Upper lobe of left lung (tissue), 6 donors: Measurements from ENCODE around the gene RIPOR2. TPM values are rescaled to one million over a fixed set of nuclear protein-coding genes. Genes with fewer than 3 reads are reported as not detected.

Source experiments
- ATAC-seq, 2 donors: fragments of 200-7000 bp; cut with Tn5 transposase; one replicate each; pipeline ENCODE4 v1.9.1; 2022; ENCODE audit warnings: mild to moderate bottlenecking in 2 of 2, moderate library complexity in 2 of 2; ENCODE audit not compliant: low FRiP score in 2 of 2
- DNase-seq, 2 donors: peaks; one replicate each; pipeline ENCODE4 v3.0.0-alpha.2; 2019 to 2020
- H3K27ac ChIP-seq, 4 donors: fragments of 200-600 bp; sonication (generic); one replicate each; pipeline ENCODE4 v1.5.1; 2016 to 2019
- H3K27me3 ChIP-seq, 4 donors: fragments of 200-600 bp; sonication (generic); one replicate each; pipeline ENCODE4 v1.5.1; 2017 to 2019
- H3K36me3 ChIP-seq, 4 donors: fragments of 200-600 bp; sonication (generic); one replicate each; pipeline ENCODE4 v1.5.1; 2016 to 2019
- H3K4me1 ChIP-seq, 4 donors: fragments of 200-600 bp; sonication (generic); one replicate each; pipeline ENCODE4 v1.5.1; 2018 to 2019
- H3K4me3 ChIP-seq, 4 donors: fragments of 200-600 bp; sonication (generic); one replicate each; pipeline ENCODE4 v1.5.1; 2017 to 2019; ENCODE audit warnings: mild to moderate bottlenecking in 2 of 4, moderate library complexity in 1 of 4
- H3K9me3 ChIP-seq, 4 donors: fragments of 200-600 bp; sonication (generic); one replicate each; pipeline ENCODE4 v1.5.1; 2018 to 2019
- EP300 ChIP-seq, 4 donors: sonication (generic); formaldehyde crosslinking; IDR thresholded peaks; one replicate each; pipeline ENCODE4 v1.5.1; 2017; ENCODE audit warnings: antibody characterized with exemption in 4 of 4, control low read depth in 2 of 4
- POLR2A ChIP-seq, 4 donors: fragments of 450-650 bp; IDR thresholded peaks; one replicate each; pipeline ENCODE4 v1.5.1; 2016 to 2017; ENCODE audit warnings: antibody characterized with exemption in 4 of 4, mild to moderate bottlenecking in 2 of 4
- POLR2AphosphoS5 ChIP-seq, 2 donors: sonication (generic); formaldehyde crosslinking; IDR thresholded peaks; one replicate each; pipeline ENCODE4 v1.5.1; 2017; ENCODE audit warnings: antibody characterized with exemption in 2 of 2
- WGBS, 2 donors: methylation state at CpG; one replicate each; pipeline ENCODE4 v1.1.5; 2017 to 2018; 5-methylcytosine and 5-hydroxymethylcytosine counted together
- total RNA-seq, 6 donors: library from RNA; depleted of rRNA in 4 of 6; stranded (reverse); fragments of >200 nt in 4 of 6; gene quantifications; one replicate each; pipeline versions ENCODE4 v1.1.0 to v1.2.1, GENCODE V29; 2016 to 2021
- TF ChIP-seq, protein P1 (sequence below), 6 experiments: fragments of 450-650 bp in 4 of 6; fragments of 200-600 bp in 2 of 6; sonication (generic) in 2 of 6; IDR thresholded peaks; one replicate each; pipeline ENCODE4 v1.5.1; 2016 to 2019; ENCODE audit warnings: antibody characterized with exemption in 6 of 6
- donor health status: DM: no; HTN: no; CAD: no; lungs with moderate emphysema.
- donor health status: DM: no; HTN: yes; CAD: no; lungs with severe emphysema.

RIPOR2 gene
- total RNA-seq, 6 donors from 2014 or later: 25.3 to 67.1 (median 48.3) TPM

DNA sequence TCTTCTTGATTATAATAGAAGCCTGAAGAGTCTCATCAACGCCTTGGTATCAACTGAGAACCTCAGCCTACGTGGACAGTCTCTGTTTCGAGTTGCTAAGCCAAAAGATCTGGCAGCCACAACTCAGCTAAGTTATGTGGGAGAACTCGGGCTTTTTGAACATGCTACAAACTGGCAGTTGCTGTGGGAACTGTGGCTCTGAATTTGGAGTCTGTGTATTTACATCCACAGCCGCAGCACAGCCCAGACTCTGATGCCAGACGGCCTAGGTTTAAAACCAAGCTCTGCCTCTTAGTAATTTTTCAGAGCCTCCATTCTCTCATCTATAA lies 35.8 kb downstream of the RIPOR2 start:
- DNase-seq (no peak), ATAC-seq (no peak)
- no peaks in the 10 kb centered on the region for H3K9me3 ChIP-seq
- no peaks in the 10 kb centered on the region for H3K27me3 ChIP-seq
- H3K4me3 ChIP-seq: no peak overlapping the region
- no peaks in the 10 kb centered on the region for H3K4me1 ChIP-seq
- WGBS, 2 donors: 71 to 78% methylated on average over 6 of the region's 6 CpGs
- no peaks in the 10 kb centered on the region for H3K36me3 ChIP-seq
- no peak overlapping the region for H3K27ac ChIP-seq
- TF ChIP-seq POLR2A (IDR thresholded peaks at IDR 0.05): no peak

DNA sequence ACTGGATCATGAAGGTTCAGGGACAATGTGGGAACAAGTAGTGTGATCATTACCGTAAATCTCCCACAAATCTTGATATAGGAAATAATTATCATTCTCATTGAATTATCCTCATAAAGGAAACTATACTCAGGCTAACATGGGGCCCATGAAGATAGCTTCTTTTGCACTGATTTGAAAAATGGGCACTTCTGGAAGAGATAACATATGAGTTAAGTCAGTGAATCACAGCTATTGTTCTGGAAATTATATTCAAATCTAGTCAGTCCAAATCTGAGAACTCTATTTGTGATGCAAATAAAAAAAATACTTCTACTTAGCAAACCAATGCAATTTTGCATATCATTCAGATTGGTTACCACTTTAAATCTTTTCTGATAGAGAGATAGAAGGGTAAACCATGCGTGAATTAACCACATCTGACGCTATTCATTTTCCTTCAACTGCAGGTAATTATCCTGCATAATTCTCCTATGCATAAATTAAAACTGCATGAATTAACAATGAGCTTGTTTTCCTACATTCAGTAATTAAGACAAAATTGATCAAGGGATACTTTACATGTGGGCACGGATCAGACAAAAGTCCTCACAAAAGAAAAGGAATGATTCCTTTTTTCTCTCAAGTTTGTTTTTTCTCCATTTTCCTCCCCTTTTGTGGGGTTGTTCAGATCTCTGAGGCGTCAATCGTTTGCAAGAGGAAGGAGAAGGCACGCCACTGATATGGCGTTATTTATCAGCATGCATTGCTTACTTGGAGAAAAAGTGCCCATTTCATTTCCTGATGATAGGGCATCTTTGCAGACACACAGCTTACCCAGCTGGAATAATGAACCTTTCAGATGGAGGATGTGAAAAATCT lies 36.4 kb downstream of the RIPOR2 start:
- H3K27ac ChIP-seq: no peak overlapping the region
- TF ChIP-seq POLR2AphosphoS5 (IDR thresholded peaks at IDR 0.05) (no peak), POLR2A (IDR thresholded peaks at IDR 0.05) (no peak), EP300 (IDR thresholded peaks at IDR 0.05) (no peak)
- TF ChIP-seq, protein P1, sequence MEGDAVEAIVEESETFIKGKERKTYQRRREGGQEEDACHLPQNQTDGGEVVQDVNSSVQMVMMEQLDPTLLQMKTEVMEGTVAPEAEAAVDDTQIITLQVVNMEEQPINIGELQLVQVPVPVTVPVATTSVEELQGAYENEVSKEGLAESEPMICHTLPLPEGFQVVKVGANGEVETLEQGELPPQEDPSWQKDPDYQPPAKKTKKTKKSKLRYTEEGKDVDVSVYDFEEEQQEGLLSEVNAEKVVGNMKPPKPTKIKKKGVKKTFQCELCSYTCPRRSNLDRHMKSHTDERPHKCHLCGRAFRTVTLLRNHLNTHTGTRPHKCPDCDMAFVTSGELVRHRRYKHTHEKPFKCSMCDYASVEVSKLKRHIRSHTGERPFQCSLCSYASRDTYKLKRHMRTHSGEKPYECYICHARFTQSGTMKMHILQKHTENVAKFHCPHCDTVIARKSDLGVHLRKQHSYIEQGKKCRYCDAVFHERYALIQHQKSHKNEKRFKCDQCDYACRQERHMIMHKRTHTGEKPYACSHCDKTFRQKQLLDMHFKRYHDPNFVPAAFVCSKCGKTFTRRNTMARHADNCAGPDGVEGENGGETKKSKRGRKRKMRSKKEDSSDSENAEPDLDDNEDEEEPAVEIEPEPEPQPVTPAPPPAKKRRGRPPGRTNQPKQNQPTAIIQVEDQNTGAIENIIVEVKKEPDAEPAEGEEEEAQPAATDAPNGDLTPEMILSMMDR (IDR thresholded peaks at IDR 0.05): no peak
- 74 to 78% methylated on average over 8 of the region's 8 CpGs for WGBS, 2 donors

DNA sequence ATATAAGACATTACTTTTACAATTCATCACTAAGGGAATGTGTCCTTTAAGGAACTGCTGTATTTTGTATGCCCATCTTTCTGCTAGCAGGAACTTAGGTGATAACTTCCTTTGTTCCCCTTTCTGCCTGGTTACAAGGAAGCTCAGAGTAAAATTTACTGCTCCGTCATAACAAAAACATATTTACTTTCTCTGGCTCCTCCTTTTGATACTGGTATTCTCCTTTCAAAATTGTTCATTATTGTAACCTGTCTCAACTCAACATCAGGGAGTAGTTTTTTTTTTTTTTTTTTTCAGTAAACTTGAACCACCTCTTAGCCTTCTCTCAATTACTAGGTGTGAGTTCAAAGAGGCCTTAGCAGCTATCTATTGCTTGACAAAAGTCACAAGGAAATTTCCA lies 37.1 kb downstream of the RIPOR2 start:
- no peak for DNase-seq
- H3K9me3 ChIP-seq: no peaks in the 10 kb centered on the region
- TF ChIP-seq POLR2A (IDR thresholded peaks at IDR 0.05) (no peak), EP300 (IDR thresholded peaks at IDR 0.05) (no peak)
- TF ChIP-seq, protein P1 (IDR thresholded peaks at IDR 0.05): no peak
- H3K36me3 ChIP-seq: no peaks in the 10 kb centered on the region
- ATAC-seq: no peak
- H3K4me1 ChIP-seq: no peaks in the 10 kb centered on the region
- no peaks in the 10 kb centered on the region for H3K27me3 ChIP-seq
- no peak overlapping the region for H3K27ac ChIP-seq
- H3K4me3 ChIP-seq: no peak overlapping the region
- WGBS, 2 donors: 0 to 94% methylated on average over 1 of the region's 1 CpG

More for the DNA sequence above, 36.4 kb downstream of the RIPOR2 start:
- no peaks in the 10 kb centered on the region for H3K9me3 ChIP-seq
- no peaks in the 10 kb centered on the region for H3K27me3 ChIP-seq
- DNase-seq: no peak
- H3K4me3 ChIP-seq: no peak overlapping the region
- no peaks in the 10 kb centered on the region for H3K36me3 ChIP-seq
- H3K4me1 ChIP-seq: no peaks in the 10 kb centered on the region
- no peak for ATAC-seq

DNA sequence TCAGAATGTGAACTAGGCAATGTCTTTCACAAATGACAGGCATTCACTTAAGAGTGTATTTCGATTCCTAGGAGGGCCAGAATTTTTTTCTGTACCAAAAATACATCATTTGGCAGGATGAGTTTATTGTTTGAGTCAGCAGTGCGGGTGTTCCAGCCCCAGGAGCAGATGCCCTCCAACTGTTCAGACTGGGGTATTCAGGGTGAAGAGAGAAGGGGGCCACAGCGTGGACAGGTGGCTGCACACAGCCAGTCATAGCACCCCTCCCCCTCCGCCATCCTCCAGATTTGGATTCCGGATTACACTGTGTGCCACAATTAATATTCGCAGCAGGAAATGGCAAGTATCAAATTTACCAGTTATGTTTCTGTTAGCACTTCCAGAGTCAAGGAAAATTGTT lies 38.6 kb downstream of the RIPOR2 start:
- WGBS, 2 donors: 88 to 91% methylated on average over 6 of the region's 6 CpGs
- no peaks in the 10 kb centered on the region for H3K36me3 ChIP-seq

DNA sequence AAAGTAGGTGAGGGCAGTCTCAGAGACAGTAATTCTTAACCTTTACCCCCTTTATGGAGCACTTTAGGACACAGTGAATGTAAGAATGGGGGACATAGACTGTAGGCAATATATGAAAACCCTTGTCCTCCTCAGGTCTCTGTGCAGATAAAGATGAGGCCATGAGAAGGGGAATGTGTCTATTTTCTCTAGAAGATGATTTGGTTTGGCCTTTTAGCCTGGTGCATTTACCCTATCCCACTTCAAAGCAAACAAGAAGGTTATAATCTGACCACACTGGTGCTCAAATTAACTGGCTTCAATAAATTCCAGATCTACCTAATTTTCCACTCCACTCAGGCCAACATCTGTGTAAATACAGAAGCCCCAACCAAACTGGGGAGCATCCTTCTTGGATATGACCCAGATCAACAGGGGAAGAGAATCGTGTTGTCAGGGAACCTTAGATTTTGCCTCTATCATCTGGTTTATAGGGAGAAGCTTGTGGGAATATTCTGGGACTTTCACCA lies 42.4 kb downstream of the RIPOR2 start:
- Histone ChIP-seq H3K36me3 (no peaks in the 10 kb centered on the region), H3K4me3 (no peak overlapping the region), H3K9me3 (no peaks in the 10 kb centered on the region), H3K4me1 (no peaks in the 10 kb centered on the region), H3K27ac (no peak overlapping the region), H3K27me3 (no peaks in the 10 kb centered on the region)
- DNase-seq (no peak), ATAC-seq (no peak)
- TF ChIP-seq, protein P1 (IDR thresholded peaks at IDR 0.05): no peak
- TF ChIP-seq POLR2AphosphoS5 (IDR thresholded peaks at IDR 0.05): no peak
- TF ChIP-seq POLR2A (IDR thresholded peaks at IDR 0.05): no peak
- no peak for TF ChIP-seq EP300 (IDR thresholded peaks at IDR 0.05)
- WGBS, 2 donors: 90 to 95% methylated on average over 1 of the region's 1 CpG

More for the DNA sequence above, 38.6 kb downstream of the RIPOR2 start:
- no peak overlapping the region for H3K4me3 ChIP-seq
- H3K27ac ChIP-seq: no peak overlapping the region
- ATAC-seq (no peak), DNase-seq (no peak)
- no peaks in the 10 kb centered on the region for H3K27me3 ChIP-seq
- H3K9me3 ChIP-seq: no peaks in the 10 kb centered on the region
- H3K4me1 ChIP-seq: no peaks in the 10 kb centered on the region
- TF ChIP-seq, protein P1 (IDR thresholded peaks at IDR 0.05): no peak
- TF ChIP-seq POLR2A (IDR thresholded peaks at IDR 0.05): no peak
- no peak for TF ChIP-seq EP300 (IDR thresholded peaks at IDR 0.05)
- no peak for TF ChIP-seq POLR2AphosphoS5 (IDR thresholded peaks at IDR 0.05)
